Small intestine (tissue), 7 donors: ENCODE results near the gene ERFL. TPM values are rescaled to one million over a fixed set of nuclear protein-coding genes. Genes with fewer than 3 reads are reported as not detected.

Experiments used
- DNase-seq, 2 donors: peaks; one replicate each; pipeline versions ENCODE4 v3.0.0 to v3.0.0-alpha.2; 2013
- FAIRE-seq: peaks from 2 replicates; lab custom pipeline; 2012; peaks lifted over from hg19 to GRCh38; lab: Jason Lieb, UNC
- H3K27ac ChIP-seq, 3 donors: one replicate each; pipeline ENCODE4 v1.5.1; 2013; ENCODE audit warnings: low read length in 2 of 3, mild to moderate bottlenecking in 2 of 3, control low read depth in 1 of 3, inconsistent platforms in 1 of 3, low read depth in 1 of 3, moderate library complexity in 1 of 3
- H3K27me3 ChIP-seq, 3 donors: one replicate each; pipeline ENCODE4 v1.6.1; 2013; ENCODE audit warnings: low read length in 3 of 3, inconsistent platforms in 1 of 3; ENCODE audit not compliant: control insufficient read depth in 3 of 3, insufficient read depth in 3 of 3
- H3K36me3 ChIP-seq, 3 donors: one replicate each; pipeline ENCODE4 v1.6.1; 2013; ENCODE audit warnings: low read length in 3 of 3, inconsistent platforms in 1 of 3, low read depth in 1 of 3, mild to moderate bottlenecking in 1 of 3, moderate library complexity in 1 of 3; ENCODE audit not compliant: control insufficient read depth in 3 of 3, insufficient read depth in 2 of 3
- H3K4me1 ChIP-seq, 3 donors: one replicate each; pipeline ENCODE4 v1.6.1; 2013; ENCODE audit warnings: low read length in 2 of 3, inconsistent platforms in 1 of 3, low read depth in 1 of 3, mild to moderate bottlenecking in 1 of 3, moderate library complexity in 1 of 3; ENCODE audit not compliant: control insufficient read depth in 3 of 3, insufficient read depth in 2 of 3
- H3K4me3 ChIP-seq, 3 donors: one replicate each; pipeline ENCODE4 v1.5.1; 2013; ENCODE audit warnings: low read length in 3 of 3, control low read depth in 1 of 3, inconsistent platforms in 1 of 3, low read depth in 1 of 3, mild to moderate bottlenecking in 1 of 3, moderate library complexity in 1 of 3
- H3K9me3 ChIP-seq, 2 donors: one replicate each; pipeline ENCODE4 v1.6.1; 2013; ENCODE audit warnings: low read depth in 1 of 2, low read length in 1 of 2; ENCODE audit not compliant: control insufficient read depth in 2 of 2, insufficient read depth in 1 of 2
- WGBS, 3 donors: extraction: QIAGEN DNeasy Blood & Tissue Kit; methylation state at CpG; one replicate each; pipeline ENCODE4 v1.1.7; 2013; 5-methylcytosine and 5-hydroxymethylcytosine counted together
- polyA plus RNA-seq, 4 donors: library from polyadenylated mRNA; stranded (reverse) in 3 of 4; unstranded in 1 of 4; fragments of 200-250 nt in 3 of 4; fragments of 120-200 nt in 1 of 4; gene quantifications; one replicate each; pipeline versions ENCODE4 v1.2.1 to v1.2.3, GENCODE V29; 2013
- donor health status: healthy with polysubstance abuse.
- donor health status: control.
- donor health status: control.
- donor health status: Bipolar disorder and iron deficiency.
- donor health status: healthy.

The ERFL gene
- polyA plus RNA-seq, 4 donors, result 0.04 to 0.21 TPM; not detected in 2

- Histone ChIP-seq H3K27me3 (peaks cover 4 to 88% (median 43%) of the 10 kb centered on the region in 3 donors), H3K27ac (no peak overlapping the region), H3K36me3 (no peaks in the 10 kb centered on the region), H3K4me3 (no peak overlapping the region), H3K4me1 (no peaks in the 10 kb centered on the region), H3K9me3 (no peaks in the 10 kb centered on the region)
- no peak for FAIRE-seq
- WGBS, 3 donors, result 17 to 25% (median 18%) methylated on average over 17 to 22 of the region's 22 CpGs
- DNase-seq, result no peak
Observed at GRCh38 chr19:41921577-41922576, 6.4 kb downstream of the ERFL start.

- no peak for DNase-seq
- Histone ChIP-seq H3K4me1 (no peaks in the 10 kb centered on the region), H3K9me3 (no peaks in the 10 kb centered on the region), H3K4me3 (no peak overlapping the region), H3K27ac (no peak overlapping the region), H3K36me3 (no peaks in the 10 kb centered on the region), H3K27me3 (peaks cover 6 to 88% (median 50%) of the 10 kb centered on the region in 3 donors)
- no peak for FAIRE-seq
- 10 to 30% (median 19%) methylated on average over 25 to 26 of the region's 26 CpGs for WGBS, 3 donors
Observed at GRCh38 chr19:41920882-41921576, 7.2 kb downstream of the ERFL start.

GRCh38 chr19:41919948-41920712 is 8.1 kb downstream of the ERFL start:
- FAIRE-seq (no peak), DNase-seq (no peak)
- peaks cover 11 to 88% (median 48%) of the 10 kb centered on the region in 3 donors for H3K27me3 ChIP-seq
- H3K36me3 ChIP-seq, result no peaks in the 10 kb centered on the region
- H3K27ac ChIP-seq, result no peak overlapping the region
- 79 to 92% (median 85%) methylated on average over 33 of the region's 33 CpGs for WGBS, 3 donors
- no peaks in the 10 kb centered on the region for H3K4me1 ChIP-seq
- no peak overlapping the region for H3K4me3 ChIP-seq
- no peaks in the 10 kb centered on the region for H3K9me3 ChIP-seq

GRCh38 chr19:41918653-41919244 is 9.5 kb downstream of the ERFL start:
- no peak overlapping the region for H3K4me3 ChIP-seq
- H3K27ac ChIP-seq, result no peak overlapping the region
- FAIRE-seq (no peak), DNase-seq (no peak)
- no peaks in the 10 kb centered on the region for H3K36me3 ChIP-seq
- 84 to 91% (median 91%) methylated on average over 5 of the region's 5 CpGs for WGBS, 3 donors
- peaks cover 11 to 86% (median 41%) of the 10 kb centered on the region in 3 donors for H3K27me3 ChIP-seq
- no peaks in the 10 kb centered on the region for H3K9me3 ChIP-seq
- no peaks in the 10 kb centered on the region for H3K4me1 ChIP-seq

GRCh38 chr19:41918095-41918494 is 10.2 kb downstream of the ERFL start:
- Histone ChIP-seq H3K27ac (no peak overlapping the region), H3K4me1 (no peaks in the 10 kb centered on the region), H3K36me3 (no peaks in the 10 kb centered on the region), H3K4me3 (no peak overlapping the region), H3K27me3 (peaks cover 14 to 89% (median 46%) of the 10 kb centered on the region in 3 donors), H3K9me3 (no peaks in the 10 kb centered on the region)
- 77 to 79% (median 78%) methylated on average over 6 of the region's 6 CpGs for WGBS, 3 donors
- FAIRE-seq (no peak), DNase-seq (no peak)

- no peaks in the 10 kb centered on the region for H3K36me3 ChIP-seq
- no peak overlapping the region for H3K27ac ChIP-seq
- FAIRE-seq (no peak), DNase-seq (no peak)
- peaks cover 14 to 89% (median 44%) of the 10 kb centered on the region in 3 donors for H3K27me3 ChIP-seq
- no peaks in the 10 kb centered on the region for H3K9me3 ChIP-seq
- no peak overlapping the region for H3K4me3 ChIP-seq
- WGBS, 3 donors, result 41 to 53% (median 42%) methylated on average over 12 of the region's 12 CpGs
- no peaks in the 10 kb centered on the region for H3K4me1 ChIP-seq
Observed at GRCh38 chr19:41917676-41918075, 10.6 kb downstream of the ERFL start.

- Histone ChIP-seq H3K9me3 (no peaks in the 10 kb centered on the region), H3K27ac (no peak overlapping the region), H3K4me1 (no peaks in the 10 kb centered on the region), H3K36me3 (no peaks in the 10 kb centered on the region), H3K4me3 (no peak overlapping the region), H3K27me3 (peaks cover 18 to 89% (median 41%) of the 10 kb centered on the region in 3 donors)
- FAIRE-seq (no peak), DNase-seq (no peak)
- WGBS, 3 donors, result 25 to 34% (median 31%) methylated on average over 22 to 27 of the region's 27 CpGs
Observed at GRCh38 chr19:41915776-41916414, 12.4 kb downstream of the ERFL start.
